ENCODE measurements around the gene TGM1.

TGM1 gene

DNA sequence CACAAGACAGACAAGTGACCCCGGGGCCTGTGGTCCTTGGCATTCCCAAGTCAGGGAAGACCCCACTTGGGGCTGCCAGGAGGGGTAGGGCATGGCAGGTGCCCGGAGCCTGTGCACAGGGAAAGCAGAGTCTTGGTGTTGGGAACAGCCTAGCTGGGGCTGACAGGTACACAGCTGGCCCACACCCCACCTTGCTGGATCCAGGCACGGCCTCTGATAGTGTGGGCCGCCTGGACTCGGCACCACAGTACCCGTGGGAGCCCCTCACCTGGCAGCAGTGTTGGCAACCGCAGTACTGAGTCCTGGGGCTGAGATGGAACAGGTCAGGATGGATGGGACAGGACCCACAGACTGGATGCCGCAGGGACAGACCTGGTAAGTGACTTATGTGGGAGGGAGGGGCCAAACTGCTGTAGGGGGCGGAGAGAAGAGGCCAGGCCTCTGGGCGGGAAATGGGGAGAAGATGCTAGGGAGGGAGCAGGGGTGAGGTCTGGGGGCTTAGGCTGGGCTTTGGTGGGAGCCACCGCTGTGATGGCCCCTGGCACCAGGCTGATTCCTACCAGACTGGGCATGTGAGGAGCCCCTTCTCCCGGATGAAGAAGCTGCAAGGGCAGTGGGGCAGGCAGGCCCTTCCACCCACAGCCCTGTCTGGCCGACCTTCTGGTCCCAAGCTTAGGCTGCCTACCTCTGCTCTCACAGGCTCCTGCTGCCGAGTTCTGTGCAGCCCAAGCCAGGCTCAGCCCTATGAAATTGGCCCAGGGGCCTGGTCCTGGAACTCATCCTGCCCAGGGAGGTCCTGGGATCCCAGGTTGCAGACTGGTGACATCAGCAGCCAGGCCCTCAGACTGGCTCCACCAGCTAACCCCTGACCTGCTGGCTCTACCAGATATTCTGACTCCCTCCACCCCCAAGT, at the start of gene TGM1:
TSS of gene TGM1 (minus strand) at position 357 of the 913 bp plus-strand sequence. CDS start 825 bp downstream, outside the sequence.
- no peak for DNase-seq

DNA sequence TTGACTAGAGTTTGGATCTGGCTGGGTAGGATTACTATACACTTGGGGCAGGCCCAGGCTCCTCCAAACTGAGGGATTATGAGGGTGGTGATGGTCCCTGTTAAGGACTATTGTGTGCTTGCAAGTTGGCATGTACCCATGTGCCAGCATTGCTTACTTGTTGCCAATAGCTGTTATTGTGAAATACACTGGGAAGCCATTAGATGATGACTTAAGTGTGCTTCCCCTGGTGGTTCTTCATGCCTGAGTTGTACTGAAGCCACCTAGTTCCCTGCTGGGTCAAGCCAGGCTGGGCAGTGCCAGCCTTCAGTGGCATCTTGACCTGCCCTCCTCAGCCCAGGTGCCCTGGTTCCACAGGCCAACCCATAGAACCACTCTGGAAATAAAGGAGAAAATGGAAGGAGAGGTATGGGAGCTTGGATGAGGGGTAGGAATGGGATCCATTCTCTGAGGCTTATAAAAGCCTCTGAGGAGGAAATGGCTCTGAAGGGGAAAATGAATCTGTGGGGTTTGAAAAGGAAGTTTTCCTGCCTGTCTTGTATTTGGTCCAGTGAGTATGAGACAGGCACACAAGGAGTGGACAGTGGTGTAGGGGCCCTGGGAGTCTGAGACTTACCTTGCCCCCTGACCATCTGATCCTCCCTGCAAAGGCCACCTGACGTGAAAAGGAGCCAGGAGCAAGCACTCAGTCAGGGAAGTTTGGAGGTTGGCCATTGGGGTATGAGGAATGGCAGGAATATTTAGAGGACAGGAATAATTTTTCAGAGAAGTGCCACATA, 49.0 kb upstream of the TGM1 start:
- no peak for DNase-seq

DNA sequence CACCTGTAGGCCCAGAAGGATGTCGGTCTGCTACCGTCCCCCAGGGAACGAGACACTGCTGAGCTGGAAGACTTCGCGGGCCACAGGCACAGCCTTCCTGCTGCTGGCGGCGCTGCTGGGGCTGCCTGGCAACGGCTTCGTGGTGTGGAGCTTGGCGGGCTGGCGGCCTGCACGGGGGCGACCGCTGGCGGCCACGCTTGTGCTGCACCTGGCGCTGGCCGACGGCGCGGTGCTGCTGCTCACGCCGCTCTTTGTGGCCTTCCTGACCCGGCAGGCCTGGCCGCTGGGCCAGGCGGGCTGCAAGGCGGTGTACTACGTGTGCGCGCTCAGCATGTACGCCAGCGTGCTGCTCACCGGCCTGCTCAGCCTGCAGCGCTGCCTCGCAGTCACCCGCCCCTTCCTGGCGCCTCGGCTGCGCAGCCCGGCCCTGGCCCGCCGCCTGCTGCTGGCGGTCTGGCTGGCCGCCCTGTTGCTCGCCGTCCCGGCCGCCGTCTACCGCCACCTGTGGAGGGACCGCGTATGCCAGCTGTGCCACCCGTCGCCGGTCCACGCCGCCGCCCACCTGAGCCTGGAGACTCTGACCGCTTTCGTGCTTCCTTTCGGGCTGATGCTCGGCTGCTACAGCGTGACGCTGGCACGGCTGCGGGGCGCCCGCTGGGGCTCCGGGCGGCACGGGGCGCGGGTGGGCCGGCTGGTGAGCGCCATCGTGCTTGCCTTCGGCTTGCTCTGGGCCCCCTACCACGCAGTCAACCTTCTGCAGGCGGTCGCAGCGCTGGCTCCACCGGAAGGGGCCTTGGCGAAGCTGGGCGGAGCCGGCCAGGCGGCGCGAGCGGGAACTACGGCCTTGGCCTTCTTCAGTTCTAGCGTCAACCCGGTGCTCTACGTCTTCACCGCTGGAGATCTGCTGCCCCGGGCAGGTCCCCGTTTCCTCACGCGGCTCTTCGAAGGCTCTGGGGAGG, 47.9 kb upstream of the TGM1 start, which contains the start of gene LTB4R:
TSS of gene LTB4R (plus strand) at position 857 of the 959 bp plus-strand sequence. CDS start 4,150 bp downstream, outside the sequence.
- no peak for DNase-seq

DNA sequence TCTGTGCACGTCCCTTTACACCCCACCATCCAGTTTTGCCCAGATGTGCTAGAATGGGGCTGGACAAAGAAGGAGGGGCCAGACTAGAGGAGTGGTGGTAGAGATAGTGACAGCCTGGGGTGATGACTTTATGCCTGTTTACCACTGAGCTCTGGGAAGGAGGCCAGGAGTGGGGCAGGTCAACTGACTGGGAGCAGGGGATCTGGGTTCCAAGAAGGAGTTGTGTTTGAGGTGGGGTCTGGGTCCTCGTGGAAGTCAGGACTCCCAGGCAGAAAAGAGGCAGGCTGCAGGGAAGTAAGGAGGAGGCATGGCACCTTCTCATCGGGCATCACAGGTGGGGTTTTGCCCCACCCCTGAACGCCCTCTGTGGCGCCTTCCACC, 47.3 kb upstream of the TGM1 start:
- DNase-seq: no peak

DNA sequence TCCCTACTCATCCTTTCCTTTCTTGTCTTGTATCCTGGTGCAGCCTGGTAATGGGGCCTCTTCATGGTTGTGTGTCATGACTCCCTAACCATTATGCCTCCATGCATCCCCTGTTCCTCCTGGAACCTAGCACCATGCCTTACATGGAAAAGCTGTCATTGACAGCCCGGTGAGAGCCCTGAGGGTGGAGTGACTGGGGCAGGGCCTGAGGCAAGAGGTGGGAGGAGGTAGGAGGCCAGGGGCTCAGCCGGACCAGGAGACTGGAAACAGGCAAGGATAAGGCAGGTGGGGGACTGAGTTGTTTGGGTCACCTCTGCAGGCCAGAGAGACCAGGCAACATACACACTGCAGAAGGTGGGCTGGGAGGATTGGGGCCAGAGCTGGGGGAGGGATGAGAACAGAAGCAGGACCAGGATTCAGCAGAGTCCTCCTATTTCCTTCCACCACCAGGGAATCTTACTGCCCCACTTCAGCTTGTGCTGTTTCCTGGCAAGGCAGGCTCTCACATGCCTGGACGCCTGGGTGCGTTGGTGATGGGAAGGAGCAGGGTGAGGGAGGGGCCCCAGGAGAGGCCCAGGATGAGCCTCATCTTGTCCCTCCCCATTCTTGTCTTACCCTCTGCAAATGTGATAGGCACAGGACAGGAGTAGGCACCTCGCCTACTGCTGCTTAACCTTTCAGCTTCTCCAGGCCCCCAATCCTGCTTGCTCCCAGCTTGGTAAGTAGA, 46.7 kb upstream of the TGM1 start, which contains the start of gene LTB4R2:
TSS of gene LTB4R2 (plus strand) at position 603 of the 727 bp plus-strand sequence. CDS start 525 bp downstream, outside the sequence.
- no peak for DNase-seq

DNA sequence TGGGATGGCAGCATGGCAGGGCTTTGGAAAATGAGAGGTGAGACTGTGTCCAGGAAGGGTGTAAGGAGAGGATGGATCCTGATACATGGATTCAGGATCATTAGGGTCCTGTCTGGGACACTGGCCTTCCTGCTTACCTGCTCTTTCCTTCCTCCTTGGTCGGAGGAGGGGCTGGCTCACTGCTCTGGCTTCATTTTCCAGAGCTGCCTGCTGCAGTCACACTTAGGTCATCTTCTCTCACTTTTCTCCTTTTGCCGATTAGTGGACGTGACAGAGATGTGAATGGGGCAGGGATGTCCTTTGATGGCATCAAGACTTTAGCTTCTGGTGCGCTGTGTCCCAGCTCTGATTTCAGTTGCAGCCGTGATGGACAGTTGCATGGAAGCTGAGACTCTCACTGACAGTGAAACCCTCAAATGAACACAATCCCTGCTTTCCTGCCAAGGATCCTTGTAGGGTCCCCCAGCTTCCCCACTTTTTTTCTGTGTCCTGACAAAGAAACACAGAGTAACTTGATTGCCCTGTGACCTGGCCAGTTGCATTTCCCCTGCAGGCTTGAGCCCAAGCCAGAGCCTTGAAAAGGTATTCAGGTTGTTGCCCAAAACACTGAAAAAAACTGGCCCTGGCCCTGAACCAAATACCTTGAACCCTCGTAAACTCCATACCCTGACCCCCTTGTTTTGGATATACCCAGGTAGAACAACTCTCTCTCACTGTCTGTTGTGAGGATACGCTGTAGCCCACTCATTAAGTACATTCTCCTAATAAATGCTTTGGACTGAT, 45.6 kb upstream of the TGM1 start:
- no peak for DNase-seq

DNA sequence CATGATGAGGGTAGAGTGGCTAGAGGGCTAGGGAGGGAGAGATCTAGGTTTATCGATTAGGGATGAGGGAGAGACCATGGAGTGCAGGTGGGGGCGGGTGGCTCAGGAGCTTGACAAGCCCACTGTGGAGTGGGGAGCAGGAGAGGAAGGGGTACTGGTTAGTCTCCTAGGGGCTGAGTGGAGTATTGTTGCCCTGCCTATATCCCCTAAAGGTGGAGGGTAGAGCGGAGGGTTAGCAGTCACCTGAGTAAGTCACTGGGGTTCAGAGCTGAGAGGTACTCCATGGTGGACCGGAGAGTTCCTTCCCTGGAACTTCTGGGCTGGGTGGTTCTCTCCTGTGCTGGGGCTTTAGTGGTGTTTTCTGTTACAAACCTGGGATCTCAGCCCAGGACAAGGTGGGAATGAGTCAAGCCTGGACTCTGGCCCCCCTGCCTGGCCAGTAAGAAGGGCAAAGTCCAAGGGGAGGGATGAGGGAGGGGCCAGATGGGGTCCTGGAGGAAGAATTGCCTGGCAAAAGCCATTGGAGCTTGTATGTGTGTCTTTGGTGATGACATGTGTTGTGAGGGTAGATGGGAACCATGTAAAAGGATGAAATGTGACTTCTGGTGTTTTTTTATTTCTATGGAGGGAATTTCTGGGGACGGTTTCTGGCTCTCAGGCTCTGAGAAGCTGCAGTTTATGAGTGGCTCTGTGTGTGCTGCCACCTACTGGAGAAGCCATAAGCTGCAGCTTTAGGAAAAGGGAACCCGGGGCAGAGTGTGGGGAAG, 44.8 kb upstream of the TGM1 start, which contains the start of gene CIDEB:
TSS of gene CIDEB (minus strand) at position 403 of the 767 bp plus-strand sequence. CDS start at position 284, 119 bp downstream.
- DNase-seq: peak; percentile 7

DNA sequence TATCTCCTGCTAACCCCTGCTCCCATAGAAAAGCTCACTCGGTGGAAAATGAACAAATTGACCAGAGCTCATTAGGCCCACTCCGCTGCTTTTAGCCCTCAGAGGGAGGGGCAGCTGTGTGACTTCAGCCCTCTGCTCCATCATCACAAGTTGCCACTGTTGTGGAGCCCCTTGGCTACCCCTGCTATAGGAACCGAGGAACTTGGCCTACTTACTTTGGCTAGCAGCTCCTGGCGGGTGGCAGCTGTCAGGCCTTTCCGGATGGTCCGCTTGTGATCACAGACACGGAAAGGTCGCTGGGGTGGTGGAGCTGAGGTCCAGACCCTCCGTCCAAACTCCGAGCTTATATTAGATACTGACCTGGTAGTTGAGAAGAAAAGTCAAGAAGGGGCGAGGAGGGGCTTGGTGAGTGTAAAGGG, 44.2 kb upstream of the TGM1 start:
- no peak for DNase-seq

DNA sequence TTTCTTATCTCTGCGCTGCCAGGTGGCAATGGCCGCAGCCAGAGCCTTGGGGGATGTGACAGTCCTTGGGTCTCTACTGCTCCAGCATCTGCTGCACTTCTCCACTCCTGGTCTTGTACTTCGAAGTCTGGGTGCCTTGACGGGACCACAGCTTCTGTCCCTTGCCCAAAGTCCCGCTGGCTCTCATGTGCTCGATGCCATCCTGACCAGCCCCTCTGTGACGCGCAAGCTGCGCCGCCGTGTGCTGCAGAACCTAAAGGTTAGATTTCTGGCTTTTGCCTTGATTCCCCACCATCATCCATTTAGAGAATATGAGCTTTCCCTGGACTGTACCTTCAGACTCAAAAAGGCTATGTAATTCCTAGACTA, 41.0 kb upstream of the TGM1 start:
- DNase-seq: no peak

DNA sequence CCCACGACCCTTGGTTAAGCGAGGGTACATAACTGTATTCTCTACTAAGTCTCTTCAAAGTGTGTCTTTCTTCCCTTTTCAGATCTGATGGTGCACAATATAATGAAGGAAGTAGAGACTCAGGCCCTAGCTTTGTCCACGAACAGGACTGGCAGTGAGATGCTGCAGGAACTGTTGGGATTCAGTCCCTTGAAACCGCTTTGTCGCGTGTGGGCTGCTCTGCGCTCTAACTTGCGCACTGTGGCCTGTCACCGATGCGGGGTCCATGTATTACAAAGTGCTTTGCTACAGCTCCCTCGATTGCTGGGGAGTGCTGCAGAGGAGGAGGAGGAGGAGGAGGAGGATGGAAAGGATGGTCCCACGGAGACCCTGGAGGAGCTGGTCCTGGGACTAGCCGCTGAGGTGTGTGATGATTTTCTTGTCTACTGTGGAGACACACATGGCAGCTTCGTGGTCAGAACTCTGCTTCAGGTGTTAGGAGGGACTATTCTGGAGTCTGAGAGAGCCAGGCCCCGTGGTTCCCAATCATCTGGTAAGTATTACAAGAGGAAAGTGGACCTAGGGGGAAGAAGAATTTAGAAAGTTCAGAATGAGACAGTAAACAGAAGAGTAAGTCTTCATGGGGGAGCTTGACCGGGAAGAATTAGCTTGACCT, 37.5 kb upstream of the TGM1 start:
- DNase-seq: no peak

DNA sequence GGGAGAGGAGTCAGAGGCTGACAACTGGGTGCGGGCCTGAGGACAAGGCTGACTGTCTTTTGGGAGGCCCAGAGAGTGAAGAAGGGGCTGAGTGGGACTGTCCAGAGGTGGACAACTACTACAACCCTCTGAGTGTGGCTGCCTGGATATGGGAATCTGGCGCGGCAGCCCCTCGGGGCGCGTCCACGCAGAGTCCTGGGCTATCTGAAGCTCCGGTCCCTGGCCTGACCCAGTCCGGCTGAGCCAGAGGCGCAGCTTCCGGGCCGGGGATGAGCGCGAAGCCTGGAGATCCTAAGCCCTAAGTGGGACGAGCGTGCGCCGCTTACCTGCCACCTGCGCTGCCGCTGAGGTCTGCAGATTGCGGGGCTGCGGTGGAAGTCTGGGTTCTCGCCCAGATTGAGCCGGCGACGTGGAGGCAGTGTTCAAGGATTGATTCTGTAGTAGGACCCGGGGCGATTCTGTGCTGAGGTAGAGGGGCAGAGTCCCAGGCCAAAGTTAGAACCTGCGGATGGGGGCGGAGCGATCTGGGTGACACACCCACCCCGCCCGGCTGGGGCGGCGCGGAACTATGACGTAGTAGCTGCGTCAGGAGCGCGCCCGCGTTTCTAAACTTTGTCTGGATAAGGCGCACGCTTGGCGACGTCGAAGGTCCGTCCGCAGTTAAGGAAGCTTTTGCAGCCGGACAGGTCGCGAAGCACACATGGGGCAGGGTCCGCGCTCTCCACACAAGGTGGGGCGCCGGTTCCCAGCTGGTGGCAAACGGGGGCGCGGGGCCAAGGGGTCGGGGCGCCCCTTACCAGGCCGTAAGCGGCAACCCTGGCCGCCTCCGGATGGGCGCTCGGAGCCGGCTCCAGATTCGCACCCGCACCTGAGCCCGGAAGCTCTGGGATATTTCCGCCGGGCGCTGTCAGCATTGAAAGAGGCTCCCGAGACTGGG, 36.5 kb upstream of the TGM1 start, which contains the start of the genes DHRS1 and NOP9:
TSS of gene DHRS1 (minus strand) at position 526 of the 937 bp plus-strand sequence. CDS start 674 bp downstream, outside the sequence.
TSS of gene NOP9 (plus strand) at position 596 of the 937 bp plus-strand sequence. CDS start at position 701, 105 bp downstream.
- peak; percentile 70 for DNase-seq

DNA sequence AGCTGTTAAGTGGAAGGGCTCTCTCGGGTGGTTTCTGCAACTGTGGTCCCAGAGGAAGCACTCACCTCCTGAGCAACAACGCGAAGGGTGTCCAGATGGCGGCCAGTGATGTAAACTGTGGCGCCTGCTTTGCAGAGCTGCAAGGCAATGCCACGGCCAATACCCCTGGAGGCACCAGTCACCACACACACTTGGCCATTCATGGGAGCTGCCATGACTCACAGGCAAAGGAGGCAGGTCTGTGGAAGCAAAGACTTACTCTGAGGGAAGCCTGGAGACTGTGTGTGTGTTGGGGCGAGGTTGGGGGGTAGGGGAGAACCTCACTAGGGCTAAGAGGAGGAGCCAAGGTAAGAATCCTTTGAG, 35.9 kb upstream of the TGM1 start:
- no peak for DNase-seq

DNA sequence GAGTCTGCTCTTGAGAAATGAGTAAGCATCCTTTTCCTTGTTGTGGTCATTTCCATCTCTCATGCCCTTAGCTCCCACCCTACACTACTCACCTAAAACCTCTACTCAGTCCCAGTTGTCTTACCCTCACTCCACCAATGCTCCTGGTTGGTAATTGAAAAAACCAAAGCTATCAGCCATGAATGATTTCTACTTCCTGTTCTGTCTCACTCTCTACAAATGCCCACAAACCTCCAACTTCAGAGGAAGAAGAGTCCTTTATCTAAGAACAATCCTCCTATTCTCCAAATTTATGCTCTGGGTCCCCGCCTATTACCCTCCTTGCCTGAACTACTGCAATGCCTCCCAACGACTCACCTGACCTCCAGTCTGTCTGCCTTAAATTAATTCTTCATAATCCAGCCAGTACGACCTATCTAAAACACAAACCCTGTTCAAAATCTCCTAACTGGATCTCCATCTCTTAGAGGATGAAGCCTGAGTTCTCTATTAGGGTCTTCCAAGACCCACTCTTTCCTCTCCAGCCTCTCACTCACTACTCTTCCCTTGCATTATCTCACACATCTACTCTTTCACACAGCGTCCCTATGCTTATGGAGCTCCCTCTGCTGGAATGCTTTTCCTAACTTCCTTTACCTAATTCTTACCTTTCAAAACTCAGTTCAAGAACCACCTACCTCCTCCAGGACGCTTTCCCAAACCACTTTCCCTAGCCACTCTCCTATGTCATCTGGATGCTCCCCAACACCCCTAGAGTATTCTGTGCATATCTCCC, 34.4 kb upstream of the TGM1 start:
- no peak for DNase-seq

DNA sequence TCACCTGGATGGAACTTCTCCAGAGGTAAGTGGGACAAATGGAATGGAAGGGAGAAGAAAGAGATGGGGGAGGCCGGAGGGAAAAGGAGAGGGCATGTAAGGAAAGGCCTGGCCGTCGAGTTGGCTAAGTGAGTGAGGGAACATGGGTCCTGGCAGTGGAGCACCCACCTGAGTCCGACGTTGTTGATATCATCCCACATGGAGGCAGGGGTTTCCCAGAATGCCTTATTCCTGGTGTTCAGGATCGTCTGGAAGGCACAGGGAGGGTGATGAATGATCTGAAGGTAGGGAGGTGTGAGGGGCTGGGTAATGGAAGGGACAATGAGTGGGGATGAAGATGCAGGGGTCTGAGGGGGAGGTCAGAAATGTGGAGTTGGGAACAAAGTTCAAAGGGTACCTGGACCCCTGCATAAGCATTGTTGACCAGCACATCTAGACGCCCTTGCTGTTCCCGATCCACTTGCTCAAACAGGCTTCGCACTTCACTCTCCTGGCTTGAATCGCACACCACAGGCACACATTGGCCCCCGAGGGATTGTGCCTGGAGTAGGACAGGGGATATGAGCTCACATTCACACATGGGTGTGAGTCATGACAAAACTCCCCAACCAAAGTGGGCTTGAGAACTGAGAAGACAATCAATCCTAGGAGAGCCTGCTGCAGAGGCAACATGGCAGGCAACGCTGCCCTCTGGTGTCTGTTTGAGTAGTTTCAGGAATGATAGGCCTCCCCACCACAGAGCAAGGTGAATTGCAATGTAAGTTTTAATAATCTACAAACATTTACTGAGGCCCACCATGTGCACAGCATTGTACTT, 33.6 kb upstream of the TGM1 start:
- peak; percentile 75 for DNase-seq

DNA sequence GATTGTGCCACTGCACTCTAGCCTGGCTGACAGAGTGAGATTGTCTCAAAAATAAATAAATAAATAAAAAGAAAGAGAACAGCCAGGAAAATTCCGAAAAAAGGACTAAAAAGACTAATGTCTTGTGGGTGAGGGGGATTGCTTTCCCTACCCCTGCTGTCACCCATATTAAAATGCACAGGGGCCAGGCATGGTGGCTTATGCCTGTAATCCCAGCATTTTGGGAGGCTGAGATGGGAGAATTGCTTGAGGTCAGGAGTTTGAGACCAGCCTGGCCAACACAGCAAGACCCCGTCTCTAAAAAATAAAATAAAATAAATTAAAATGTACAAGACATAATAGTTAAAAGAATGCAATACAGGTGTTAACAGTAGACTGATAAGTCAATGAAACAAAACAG, 30.5 kb upstream of the TGM1 start:
- DNase-seq: no peak

DNA sequence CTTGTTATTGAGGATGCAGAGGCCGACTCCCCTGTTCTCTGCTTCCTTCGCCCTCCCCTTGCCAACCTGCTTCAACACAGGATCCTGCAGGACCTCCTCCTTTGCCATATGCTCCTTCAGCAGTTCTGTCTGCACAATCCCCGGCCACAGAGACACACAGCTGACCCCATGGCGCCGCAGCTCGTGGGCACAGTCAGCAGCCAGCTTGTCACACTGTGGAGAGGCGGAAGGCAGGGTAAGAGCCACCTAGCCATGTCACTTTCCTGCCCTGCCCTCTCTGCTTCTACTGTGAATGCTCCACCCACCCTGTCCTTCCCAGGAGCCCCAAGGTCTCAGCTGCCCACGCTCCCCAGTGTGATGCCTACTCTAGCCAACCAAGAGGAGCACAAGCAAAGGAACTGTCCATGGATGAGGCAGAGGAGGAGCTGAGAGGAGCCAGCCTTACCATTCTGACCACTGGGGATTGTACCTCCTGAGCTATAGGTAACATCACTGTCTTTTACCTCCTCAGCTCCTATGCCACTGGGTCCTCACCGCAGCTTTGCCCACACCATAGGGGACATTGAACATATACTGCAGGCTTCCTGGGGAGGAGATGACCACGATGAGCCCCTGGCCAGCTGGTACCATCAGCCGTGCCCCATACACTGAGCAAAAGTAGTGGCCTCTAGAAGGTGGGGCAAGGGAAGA, 29.3 kb upstream of the TGM1 start:
- DNase-seq: no peak
